ENCODE data around the gene TTN. TPM values are rescaled to one million over a fixed set of nuclear protein-coding genes. Genes with fewer than 3 reads are reported as not detected.

The TTN gene
- total and polyA plus RNA-seq, 2 of the 8 experiments (the other 6 are each of a cell fraction or from before 2014, with no cell fraction given) = 0.30 to 9.7 TPM

GRCh38 chr2:178527592-178527991, 279.6 kb downstream of the TTN start:
- no peak overlapping the region for H2AK5ac ChIP-seq (ENCODE audit: low read depth, low read length)
- no peak overlapping the region for H2BK20ac ChIP-seq (ENCODE audit: low read length)
- DNase-seq (ENCODE audit: low read depth in 1 of 2, low spot score in 2 of 2) (no peak), FAIRE-seq (no peak)
- H3K27ac ChIP-seq (ENCODE audit: low read depth, low read length) = no peak overlapping the region
- H3K79me1 ChIP-seq (ENCODE audit: low read depth, low read length) = peaks cover 15% of the 10 kb centered on the region
- no peak overlapping the region for H3K14ac ChIP-seq (ENCODE audit: insufficient read length)
- H3K4me1 ChIP-seq (replicated peaks in 1 of 4; ENCODE audit: control insufficient read depth in 3 of 4, insufficient read depth in 4 of 4, low read length in 3 of 4) = no peaks in the 10 kb centered on the region
- no peak overlapping the region for H3K56ac ChIP-seq (replicated peaks; ENCODE audit: insufficient read length, low read depth, low read length)
- H2BK15ac ChIP-seq (ENCODE audit: low read length) = no peak overlapping the region
- no peak overlapping the region for H4K8ac ChIP-seq (ENCODE audit: extremely low read depth, insufficient read depth, low read length)
- H3K9me3 ChIP-seq (ENCODE audit: insufficient read depth in 2 of 2, low read depth in 1 of 2, low read length in 1 of 2) = no peaks in the 10 kb centered on the region
- no peak overlapping the region for H3K4me2 ChIP-seq (ENCODE audit: insufficient read depth in 1 of 2, low read depth in 2 of 2, low read length in 2 of 2)
- H3K4ac ChIP-seq (replicated peaks; ENCODE audit: insufficient read length, low read depth, low read length) = no peak overlapping the region
- H2BK120ac ChIP-seq (replicated peaks; ENCODE audit: low read depth, low read length) = no peak overlapping the region
- TF ChIP-seq HDAC6 (IDR thresholded peaks at IDR 0.05; ENCODE audit: low read depth, low read length) = no peak
- no peak for TF ChIP-seq TCF12 (IDR thresholded peaks at IDR 0.05; ENCODE audit: low read depth, low read length)
- TF ChIP-seq PHF8 (conservative IDR thresholded peaks at IDR 0.05; ENCODE audit: low read depth, low read length) = no peak
- TF ChIP-seq SRF (IDR thresholded peaks at IDR 0.05; ENCODE audit: low read depth, low read length) = no peak
- H3K23ac ChIP-seq (ENCODE audit: insufficient read length) = no peak overlapping the region
- H3K79me2 ChIP-seq (ENCODE audit: control insufficient read depth in 1 of 2, insufficient read depth in 2 of 2, low read length in 2 of 2) = peaks cover 5 to 75% of the 10 kb centered on the region in 2 experiments; a peak in 3 of 4 replicates
- 90% methylated on average over 2 of the region's 2 CpGs; no CpG with 5 or more reads in 1 of the 2 experiments for WGBS, 2 experiments (ENCODE audit: extremely low coverage in 1 of 2, insufficient coverage in 1 of 2, insufficient read length in 1 of 2, insufficient replicate concordance in 2 of 2, low coverage in 1 of 2, low lambda C conversion rate in 2 of 2, missing lambda C conversion rate in 1 of 2)
- peaks cover 0 to 10% (median 6%) of the 10 kb centered on the region in 4 experiments; a peak in 5 of 8 replicates for H3K36me3 ChIP-seq (ENCODE audit: control insufficient read depth in 2 of 4, insufficient read depth in 4 of 4, low read length in 3 of 4)
- H3K23me2 ChIP-seq (ENCODE audit: low read depth, low read length) = peaks cover 7% of the 10 kb centered on the region
- no peak overlapping the region for H2BK12ac ChIP-seq (ENCODE audit: low read depth, low read length)
- no peaks in the 10 kb centered on the region for H3K27me3 ChIP-seq (replicated peaks in 1 of 4; ENCODE audit: control insufficient read depth in 3 of 4, extremely low read depth in 1 of 4, insufficient read depth in 3 of 4, low read length in 3 of 4)
- H2AFZ ChIP-seq (ENCODE audit: low read length) = no peak overlapping the region
- H4K91ac ChIP-seq (replicated peaks; ENCODE audit: insufficient read length, low read length) = no peak overlapping the region
- H3K18ac ChIP-seq (ENCODE audit: extremely low read depth, low read length) = no peak overlapping the region
- H3K9ac ChIP-seq (replicated peaks in 1 of 4; ENCODE audit: extremely low read depth in 1 of 4, low read depth in 3 of 4, low read length in 3 of 4) = no peak overlapping the region
- H2BK5ac ChIP-seq (ENCODE audit: low read depth, low read length) = no peak overlapping the region
- peaks cover 0 to 8% of the 10 kb centered on the region in 2 experiments for H4K20me1 ChIP-seq (replicated peaks in 1 of 2; ENCODE audit: control insufficient read depth in 1 of 2, insufficient read depth in 2 of 2, low read length in 2 of 2)
- H3K4me3 ChIP-seq (ENCODE audit: extremely low read depth in 1 of 4, insufficient read depth in 2 of 4, low read depth in 3 of 4, low read length in 4 of 4) = no peak overlapping the region
- ChIA-PET POLR2A (ENCODE audit: partially characterized antibody) (interaction anchor here (1.2 kb wide), 1 partner anchor 12 kb away, joined by 4 read pairs; no protein-coding TSS in a partner anchor), CTCF (ENCODE audit: partially characterized antibody) (interaction anchor here (0.9 kb wide), 1 partner anchor 9 kb away, joined by 4 read pairs; no protein-coding TSS in a partner anchor)
- no peak overlapping the region for H4K5ac ChIP-seq (ENCODE audit: insufficient read length, low read depth, low read length)

All from H1 (cell line).